Epithelial cell of proximal tubule (primary cell): ENCODE data around the gene RDH5. TPM values are rescaled to one million over a fixed set of nuclear protein-coding genes. Genes with fewer than 3 reads are reported as not detected.
"Not testable (repeated sequence)": the region's sequence is repeated elsewhere in the genome, so short reads cannot be mapped to it uniquely, and the experiment has no call there.

ENCODE experiments used
- DNase-seq: peaks from one replicate; pipeline ENCODE4 v3.0.0-alpha.2; 2011; ENCODE audit warnings: low read depth
- H3K4me3 ChIP-seq: 2 replicates; pipeline ENCODE4 v1.5.1; 2011; ENCODE audit warnings: low read depth, mild to moderate bottlenecking, low read length
- CTCF ChIP-seq: conservative IDR thresholded peaks from 2 replicates; pipeline ENCODE4 v1.5.1; 2012; ENCODE audit warnings: low read depth, mild to moderate bottlenecking, low read length
- total RNA-seq: library from RNA; depleted of rRNA; stranded (reverse); fragments of >200 nt; gene quantifications from 2 replicates; pipeline ENCODE4 v1.2.3, GENCODE V29; 2015

Gene RDH5
- total RNA-seq, 1 donor from 2014 or later = 2.5 TPM

- TF ChIP-seq CTCF = no peak
- no peak for DNase-seq
- no peak overlapping the region for H3K4me3 ChIP-seq
Measured at GRCh38 chr12:55746174-55746912, 26.1 kb downstream of the RDH5 start.

- no peak for TF ChIP-seq CTCF
- H3K4me3 ChIP-seq = no peak overlapping the region
- no peak for DNase-seq
Measured at GRCh38 chr12:55746913-55747231, 26.7 kb downstream of the RDH5 start.

- H3K4me3 ChIP-seq = no peak overlapping the region
- DNase-seq = no peak
- TF ChIP-seq CTCF = no peak
Measured at GRCh38 chr12:55748230-55748993, 28.2 kb downstream of the RDH5 start.

- no peak for DNase-seq
- no peak for TF ChIP-seq CTCF
- H3K4me3 ChIP-seq = no peak overlapping the region
Measured at GRCh38 chr12:55755246-55755645, 35.1 kb downstream of the RDH5 start.

- no peak overlapping the region for H3K4me3 ChIP-seq
- TF ChIP-seq CTCF = no peak
- DNase-seq = no peak
Measured at GRCh38 chr12:55757701-55758100, 37.5 kb downstream of the RDH5 start.

GRCh38 chr12:55758575-55758974, 38.4 kb downstream of the RDH5 start:
- not testable (repeated sequence) for H3K4me3 ChIP-seq, DNase-seq

- H3K4me3 ChIP-seq = no peak overlapping the region
- no peak for TF ChIP-seq CTCF
- DNase-seq = no peak
Measured at GRCh38 chr12:55760663-55761062, 40.5 kb downstream of the RDH5 start.
